Activated gamma-delta T cell treated with Interleukin-2 at 50 U/mL for 16 hours (primary cell): ENCODE data around the gene DNAH11.
"Not testable (repeated sequence)": the region's sequence is repeated elsewhere in the genome, so short reads cannot be mapped to it uniquely, and the experiment has no call there.

Experiments used
- DNase-seq: peaks from one replicate; pipeline ENCODE4 v3.0.0-alpha.2; 2020

The DNAH11 gene

GRCh38 chr7:21718391-21718790, 175.6 kb downstream of the DNAH11 start:
- no peak for DNase-seq

DNA sequence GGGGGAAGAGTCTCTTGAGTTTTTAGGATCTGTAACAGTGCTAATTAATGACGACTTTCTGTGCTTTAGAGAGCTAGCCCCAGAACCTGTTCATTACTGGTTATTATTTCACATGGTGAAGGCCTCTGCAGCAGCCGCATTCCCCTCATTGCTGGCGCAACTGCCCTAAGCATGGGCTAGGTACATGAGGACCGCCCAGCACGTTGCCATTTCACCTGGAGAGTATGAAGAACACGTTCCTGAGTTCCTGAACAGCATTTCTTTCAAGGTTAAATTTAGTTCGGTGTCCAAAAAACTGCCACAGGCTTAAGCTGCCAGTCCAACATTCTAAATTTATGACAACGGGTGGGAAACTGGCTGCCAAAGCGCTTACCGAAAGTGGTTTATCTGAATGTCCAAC, 177.0 kb downstream of the DNAH11 start:
- DNase-seq, result no peak

DNA sequence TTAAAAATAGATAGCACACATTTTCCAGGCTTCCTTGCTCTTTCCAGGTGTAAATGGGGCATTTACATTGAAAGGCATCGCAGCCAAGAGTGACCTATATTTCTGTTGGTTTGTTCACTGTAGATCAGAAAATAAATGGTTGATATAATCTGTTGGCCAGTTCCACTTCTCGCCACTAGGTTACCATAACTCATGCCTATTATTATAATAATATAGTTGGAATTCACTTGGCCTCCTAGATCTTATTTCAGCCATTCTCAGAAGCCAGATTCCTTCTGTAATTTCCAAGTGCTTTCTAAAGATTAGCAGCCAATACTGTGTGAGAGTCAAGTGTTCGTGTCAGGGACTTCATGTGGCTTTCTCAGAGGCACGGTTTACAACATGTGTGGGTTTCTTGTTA, 179.5 kb downstream of the DNAH11 start:
- no peak for DNase-seq

GRCh38 chr7:21724562-21724961, 181.7 kb downstream of the DNAH11 start:
- DNase-seq, result no peak

DNA sequence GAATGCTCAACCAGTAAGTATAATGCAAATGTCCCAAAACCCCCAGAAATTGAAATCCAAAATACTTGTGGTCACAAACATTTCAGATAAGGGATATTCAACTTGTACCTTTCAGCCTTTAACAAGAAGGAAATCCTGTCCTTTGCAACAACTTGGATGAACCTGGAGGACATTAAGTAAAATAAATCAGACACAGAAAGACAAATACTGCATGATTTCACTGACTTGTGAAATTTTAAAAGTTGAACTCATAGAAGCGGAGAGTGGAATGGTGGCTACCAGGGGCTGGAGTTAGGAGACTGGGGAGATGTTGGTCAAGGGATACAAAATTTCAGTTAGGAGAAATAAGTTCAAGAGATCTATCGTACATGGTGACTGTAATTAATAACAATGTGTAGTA, 187.6 kb downstream of the DNAH11 start:
- no peak for DNase-seq

GRCh38 chr7:21731977-21732376, 189.1 kb downstream of the DNAH11 start:
- no peak for DNase-seq

GRCh38 chr7:21732956-21733355, 190.1 kb downstream of the DNAH11 start:
- DNase-seq, result not testable (repeated sequence)

GRCh38 chr7:21733837-21734236, 191.0 kb downstream of the DNAH11 start:
- no peak for DNase-seq

DNA sequence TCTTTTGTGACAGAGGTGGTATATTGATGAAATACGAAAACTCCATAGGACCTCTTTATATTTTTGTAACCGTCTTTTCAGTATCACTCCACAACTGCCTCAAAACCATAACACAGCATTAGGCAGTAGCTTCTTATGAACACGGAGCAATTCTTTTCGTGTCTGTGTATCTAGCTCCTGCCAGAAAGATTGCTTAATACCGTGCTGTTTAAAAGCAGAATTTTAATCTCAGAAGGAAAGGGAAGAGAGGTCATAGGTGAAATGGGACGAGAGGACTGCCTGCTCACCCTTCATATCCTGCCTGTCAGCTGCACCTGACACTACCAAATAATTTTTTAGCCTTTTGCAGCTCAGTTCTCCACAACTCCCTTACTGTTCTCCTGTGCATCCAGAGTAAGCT, 200.7 kb downstream of the DNAH11 start:
- DNase-seq, result no peak

DNA sequence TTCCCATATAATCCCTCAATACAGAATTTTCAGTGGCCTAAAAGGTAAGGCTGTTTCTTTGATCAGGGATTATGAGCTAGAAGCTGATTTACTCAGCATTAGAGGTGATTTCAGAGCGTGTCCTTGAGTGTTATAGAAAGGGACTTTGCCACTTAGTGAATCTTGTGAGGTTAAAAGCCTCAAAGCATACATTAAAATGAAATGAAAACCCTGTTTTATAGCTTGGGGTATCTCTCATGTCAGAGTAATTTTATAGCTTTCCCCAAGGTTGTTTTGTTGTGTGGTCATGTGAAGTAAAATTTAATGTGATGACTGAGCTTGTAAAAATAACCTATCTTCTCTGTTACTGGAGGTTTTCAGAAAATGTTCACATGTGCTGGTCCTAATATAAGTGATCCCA, 204.1 kb downstream of the DNAH11 start:
- no peak for DNase-seq

GRCh38 chr7:21747806-21748205, 205.0 kb downstream of the DNAH11 start:
- no peak for DNase-seq

GRCh38 chr7:21749378-21749777, 206.5 kb downstream of the DNAH11 start:
- DNase-seq, result no peak

GRCh38 chr7:21753071-21753470, 210.2 kb downstream of the DNAH11 start:
- no peak for DNase-seq

DNA sequence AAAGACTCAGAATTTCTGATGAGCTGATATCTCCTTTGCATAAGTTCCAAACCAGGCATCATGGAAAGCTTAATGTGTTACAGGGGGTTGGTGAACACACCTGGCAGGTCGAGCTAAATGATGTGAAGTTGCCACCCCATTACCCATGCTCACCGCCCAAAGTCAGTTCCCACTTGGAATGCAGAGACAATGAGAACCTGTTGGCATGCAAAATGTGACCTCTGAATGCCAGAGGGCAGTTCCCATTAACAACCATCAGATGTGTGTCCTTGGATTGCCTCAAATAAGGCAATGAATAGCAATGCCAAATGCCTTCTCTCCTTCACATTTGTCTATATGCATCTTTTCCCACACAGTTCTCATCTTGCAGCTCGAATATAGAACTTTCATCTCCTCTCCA, 212.1 kb downstream of the DNAH11 start:
- DNase-seq, result no peak

DNA sequence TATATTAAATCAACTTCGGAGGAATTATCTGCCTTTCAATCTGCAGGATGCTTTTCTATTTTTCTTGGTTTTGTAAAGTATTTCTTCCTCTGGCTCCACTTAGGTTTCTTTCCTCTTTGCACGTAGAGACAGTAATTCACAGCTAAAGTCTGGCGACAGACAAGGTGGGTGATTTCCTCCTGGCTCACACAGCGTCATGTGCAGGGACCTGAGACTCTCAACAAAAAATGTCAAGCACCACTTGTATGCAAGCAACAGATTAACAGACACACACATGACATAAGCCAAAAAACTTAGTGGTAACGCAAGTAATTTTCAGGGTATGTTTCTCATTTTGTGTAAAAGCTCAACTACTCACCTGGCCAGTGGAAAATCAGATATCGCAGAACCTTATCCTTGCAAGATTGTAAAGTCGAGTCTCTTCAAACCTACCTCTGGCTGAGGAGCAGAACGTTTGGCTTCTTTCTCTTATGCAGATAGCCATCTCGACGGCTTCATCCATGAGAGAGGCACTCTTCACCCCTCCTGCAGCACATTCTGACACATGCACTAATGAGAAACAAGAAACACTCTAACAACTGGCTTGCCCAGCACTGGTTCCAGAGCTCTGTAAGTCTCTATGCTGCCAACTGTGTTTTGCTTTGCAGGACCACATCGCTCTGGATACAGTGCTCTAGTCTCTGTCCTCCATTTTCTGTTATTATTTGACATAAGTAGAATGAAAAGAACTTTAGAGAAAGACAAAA, 214.9 kb downstream of the DNAH11 start:
- DNase-seq, result no peak

GRCh38 chr7:21758286-21758685, 215.4 kb downstream of the DNAH11 start:
- DNase-seq, result no peak

- no peak for DNase-seq
Measured at GRCh38 chr7:21762469-21762868, 219.6 kb downstream of the DNAH11 start.

DNA sequence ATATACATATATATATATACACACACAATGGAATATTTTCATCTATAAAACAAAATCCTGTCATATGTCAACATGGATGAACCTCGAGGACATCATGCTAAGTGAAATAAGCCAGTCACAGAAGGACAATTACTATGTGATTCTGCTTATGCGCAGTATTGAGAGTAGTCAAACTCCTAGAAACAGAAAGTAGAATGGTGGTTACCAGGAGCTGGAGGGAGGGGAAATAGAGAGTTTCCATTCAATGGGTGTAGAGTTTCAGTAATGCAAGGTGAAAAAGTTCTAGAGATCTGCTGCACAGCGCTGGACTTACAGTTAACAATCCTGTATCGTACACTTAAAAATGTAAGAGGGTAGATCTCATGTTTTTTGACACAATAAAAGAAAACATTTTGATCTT, 221.0 kb downstream of the DNAH11 start:
- no peak for DNase-seq

GRCh38 chr7:21766218-21766617, 223.4 kb downstream of the DNAH11 start:
- no peak for DNase-seq

GRCh38 chr7:21767300-21767900, 224.6 kb downstream of the DNAH11 start:
- no peak for DNase-seq

- DNase-seq, result no peak
Measured at GRCh38 chr7:21768279-21768678, 225.4 kb downstream of the DNAH11 start.

DNA sequence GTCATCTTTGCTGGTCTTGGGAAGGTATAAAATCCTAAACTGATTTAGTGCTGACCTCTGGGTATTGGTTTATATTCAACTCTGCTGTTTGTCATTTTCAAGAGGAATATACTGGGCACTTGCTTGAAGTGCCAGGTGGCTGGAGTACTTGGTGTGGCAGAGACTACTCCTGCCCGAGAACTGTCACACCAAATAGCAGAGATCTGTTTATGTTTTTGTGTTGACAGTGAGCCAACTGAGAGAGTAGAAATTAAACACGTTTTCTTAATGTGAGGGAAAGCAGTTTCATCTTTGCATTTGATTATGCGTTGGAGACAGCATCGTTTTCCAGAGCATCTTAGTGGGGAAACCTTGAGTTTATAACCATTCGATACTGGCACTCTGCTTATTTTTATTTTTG, 228.4 kb downstream of the DNAH11 start:
- no peak for DNase-seq

- no peak for DNase-seq
Measured at GRCh38 chr7:21771906-21772610, 229.2 kb downstream of the DNAH11 start.

DNA sequence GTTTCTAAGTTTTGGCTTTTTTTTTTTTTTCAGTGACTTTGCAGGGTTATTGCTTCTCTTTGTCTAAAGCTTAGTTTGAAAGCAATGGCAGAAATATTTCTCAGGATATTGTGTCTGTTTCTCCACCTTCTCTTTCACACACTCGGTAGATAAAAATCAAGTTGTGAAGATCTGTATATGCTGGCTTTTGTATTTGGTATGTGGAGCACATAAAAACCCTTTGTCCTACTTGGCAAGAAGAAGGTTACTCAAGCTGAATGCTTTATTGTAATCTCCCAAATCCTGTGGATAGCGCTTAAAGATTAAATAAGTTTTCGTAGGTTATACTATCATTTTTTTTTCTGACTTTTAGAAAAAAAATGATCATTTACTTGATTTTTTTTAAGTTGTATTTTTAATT, 230.5 kb downstream of the DNAH11 start:
- no peak for DNase-seq
